GM12801 (cell line): ENCODE measurements around the gene TSEN54.

Source experiments
- TF ChIP-seq, protein P1 (sequence below): IDR thresholded peaks from one replicate; pipeline ENCODE4 v1.5.1; 2011; ENCODE audit warnings: control low read depth; ENCODE audit not compliant: insufficient read length; ENCODE audit errors: extremely low read depth

The TSEN54 gene

DNA sequence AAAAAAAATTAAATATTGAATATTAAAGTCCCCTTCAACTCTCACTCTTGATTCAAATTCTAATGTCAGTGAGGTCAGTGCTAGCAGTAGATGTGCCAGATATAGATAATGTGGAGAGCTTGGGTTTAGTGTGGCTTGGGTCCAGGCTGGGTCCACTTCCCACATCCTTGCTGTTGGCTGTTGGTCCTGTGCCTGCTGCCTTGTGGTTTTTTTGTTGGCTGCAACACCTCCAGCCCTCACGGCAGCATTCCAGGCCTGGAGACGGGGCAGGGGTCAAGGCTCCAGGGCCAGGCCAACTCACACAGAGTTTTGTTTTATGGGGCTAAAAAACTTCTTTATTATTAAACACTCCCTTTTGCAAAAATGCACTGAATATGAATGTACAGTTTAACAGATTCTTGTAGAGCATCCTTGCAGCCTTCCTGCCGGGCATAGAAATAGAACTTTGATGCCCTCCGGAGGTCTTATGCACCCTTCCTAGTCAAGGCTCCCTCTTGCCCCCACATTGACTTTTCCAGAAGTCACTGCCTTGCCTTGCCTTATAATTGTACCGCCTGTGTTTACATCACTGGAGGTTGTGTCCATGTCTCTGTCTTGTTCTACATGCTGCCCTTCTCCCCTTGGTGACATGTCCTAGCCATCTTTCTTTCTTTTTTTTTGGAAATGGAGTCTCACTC is 45.7 kb downstream of the TSEN54 start:
- TF ChIP-seq, protein P1, sequence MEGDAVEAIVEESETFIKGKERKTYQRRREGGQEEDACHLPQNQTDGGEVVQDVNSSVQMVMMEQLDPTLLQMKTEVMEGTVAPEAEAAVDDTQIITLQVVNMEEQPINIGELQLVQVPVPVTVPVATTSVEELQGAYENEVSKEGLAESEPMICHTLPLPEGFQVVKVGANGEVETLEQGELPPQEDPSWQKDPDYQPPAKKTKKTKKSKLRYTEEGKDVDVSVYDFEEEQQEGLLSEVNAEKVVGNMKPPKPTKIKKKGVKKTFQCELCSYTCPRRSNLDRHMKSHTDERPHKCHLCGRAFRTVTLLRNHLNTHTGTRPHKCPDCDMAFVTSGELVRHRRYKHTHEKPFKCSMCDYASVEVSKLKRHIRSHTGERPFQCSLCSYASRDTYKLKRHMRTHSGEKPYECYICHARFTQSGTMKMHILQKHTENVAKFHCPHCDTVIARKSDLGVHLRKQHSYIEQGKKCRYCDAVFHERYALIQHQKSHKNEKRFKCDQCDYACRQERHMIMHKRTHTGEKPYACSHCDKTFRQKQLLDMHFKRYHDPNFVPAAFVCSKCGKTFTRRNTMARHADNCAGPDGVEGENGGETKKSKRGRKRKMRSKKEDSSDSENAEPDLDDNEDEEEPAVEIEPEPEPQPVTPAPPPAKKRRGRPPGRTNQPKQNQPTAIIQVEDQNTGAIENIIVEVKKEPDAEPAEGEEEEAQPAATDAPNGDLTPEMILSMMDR: no peak

DNA sequence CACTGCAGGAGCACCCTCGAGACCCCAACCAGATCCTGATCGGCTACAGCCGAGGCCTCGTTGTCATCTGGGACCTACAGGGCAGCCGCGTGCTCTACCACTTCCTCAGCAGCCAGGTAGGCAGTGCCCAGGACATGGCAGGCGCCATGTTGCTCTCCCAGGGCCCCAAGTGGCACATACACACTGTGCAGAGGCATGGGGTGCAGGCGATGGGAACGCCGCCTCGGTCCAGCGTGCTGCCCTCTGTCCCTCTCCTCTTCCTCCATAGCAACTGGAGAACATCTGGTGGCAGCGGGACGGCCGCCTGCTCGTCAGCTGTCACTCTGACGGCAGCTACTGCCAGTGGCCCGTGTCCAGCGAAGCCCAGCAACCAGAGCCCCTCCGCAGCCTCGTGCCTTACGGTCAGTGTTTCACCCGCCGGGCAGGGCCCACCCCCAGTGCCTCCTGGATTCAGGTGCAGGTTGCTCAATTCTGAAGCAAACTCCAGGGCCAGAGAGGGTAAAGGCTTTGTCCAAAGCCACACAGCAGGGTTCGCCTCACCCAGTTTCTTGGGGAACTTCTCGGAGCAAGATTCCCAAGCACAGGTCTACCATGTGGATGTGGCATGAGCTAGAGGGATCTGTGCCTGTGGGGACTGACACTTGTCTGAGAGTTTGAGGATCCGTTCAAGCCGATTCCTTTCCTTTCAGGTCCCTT is 46.9 kb downstream of the TSEN54 start:
- TF ChIP-seq, protein P1: no peak

DNA sequence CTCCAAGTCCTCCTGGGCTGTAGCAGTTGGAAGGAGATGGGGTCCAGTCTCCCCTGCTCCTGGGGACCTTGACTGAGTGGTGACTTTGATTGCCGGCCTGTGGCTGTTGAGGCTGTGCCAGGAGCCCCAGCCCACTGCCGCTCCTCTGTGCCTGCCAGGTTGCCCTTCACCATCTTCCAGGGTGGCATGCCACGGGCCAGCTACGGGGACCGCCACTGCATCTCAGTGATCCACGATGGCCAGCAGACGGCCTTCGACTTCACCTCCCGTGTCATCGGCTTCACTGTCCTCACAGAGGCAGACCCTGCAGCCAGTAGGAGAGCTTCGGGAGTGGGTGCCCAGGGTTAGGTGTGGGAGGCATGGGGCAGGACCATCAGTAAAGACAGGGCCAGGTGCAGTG is 47.9 kb downstream of the TSEN54 start:
- TF ChIP-seq, protein P1: no peak

DNA sequence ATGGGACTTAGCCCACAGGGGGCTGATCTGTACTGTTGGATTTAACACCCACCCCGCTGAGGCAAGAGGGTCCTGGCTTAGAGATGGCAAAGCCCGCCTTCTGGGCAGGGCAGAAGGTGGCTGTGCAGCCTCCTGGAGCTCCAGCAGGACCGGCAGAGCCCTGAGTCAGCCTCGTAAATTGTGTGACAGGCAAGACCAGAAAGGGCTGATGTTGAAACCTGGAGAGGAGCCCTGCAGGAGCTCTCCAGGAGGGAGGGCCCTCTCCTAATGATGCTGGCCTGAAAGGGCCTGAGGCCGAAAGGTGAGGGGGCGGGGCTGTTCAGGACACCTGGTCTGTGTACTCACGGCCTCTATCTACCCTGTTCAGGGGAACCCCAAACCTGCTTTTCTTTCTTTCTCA is 48.7 kb downstream of the TSEN54 start:
- TF ChIP-seq, protein P1: no peak

DNA sequence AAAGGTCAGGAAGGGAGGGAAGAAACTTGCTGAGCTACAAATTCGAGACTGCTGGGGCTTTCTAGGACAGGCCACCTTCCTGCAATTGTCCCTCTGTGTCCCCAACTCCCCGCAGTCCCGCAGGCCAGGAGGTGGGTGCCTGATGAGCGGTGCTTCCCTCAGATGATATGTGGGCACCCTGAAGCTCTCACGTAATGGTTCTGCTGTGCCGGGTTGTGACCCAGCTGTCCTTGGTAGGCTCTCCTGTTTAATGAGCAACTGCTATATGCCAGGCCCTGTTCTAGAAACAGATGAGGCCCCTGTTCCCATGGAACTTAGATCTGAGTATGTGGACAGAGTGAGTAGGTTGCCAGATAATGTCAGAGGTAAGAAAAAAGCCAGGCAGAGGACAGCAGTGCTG is 49.3 kb downstream of the TSEN54 start:
- TF ChIP-seq, protein P1: no peak

DNA sequence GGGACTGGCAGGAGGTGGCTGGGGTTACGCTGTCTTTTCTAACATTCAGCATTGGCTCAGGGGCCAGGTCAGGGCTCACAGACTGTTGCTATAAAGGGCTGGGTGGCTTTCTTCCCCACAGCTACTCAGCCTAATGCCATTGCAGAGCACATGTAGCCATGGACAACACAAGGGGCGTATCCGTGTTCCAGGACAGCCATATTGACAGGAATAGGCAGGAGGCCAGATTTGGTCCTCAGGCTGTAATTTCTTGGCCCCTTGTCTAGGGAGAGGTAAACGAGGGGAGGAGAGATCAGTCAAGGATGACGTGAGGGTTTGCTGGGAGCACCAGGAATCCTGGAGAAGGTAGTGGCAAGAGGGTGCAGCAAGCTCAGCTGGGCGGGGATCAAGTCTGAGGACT is 50.1 kb downstream of the TSEN54 start:
- TF ChIP-seq, protein P1: no peak

DNA sequence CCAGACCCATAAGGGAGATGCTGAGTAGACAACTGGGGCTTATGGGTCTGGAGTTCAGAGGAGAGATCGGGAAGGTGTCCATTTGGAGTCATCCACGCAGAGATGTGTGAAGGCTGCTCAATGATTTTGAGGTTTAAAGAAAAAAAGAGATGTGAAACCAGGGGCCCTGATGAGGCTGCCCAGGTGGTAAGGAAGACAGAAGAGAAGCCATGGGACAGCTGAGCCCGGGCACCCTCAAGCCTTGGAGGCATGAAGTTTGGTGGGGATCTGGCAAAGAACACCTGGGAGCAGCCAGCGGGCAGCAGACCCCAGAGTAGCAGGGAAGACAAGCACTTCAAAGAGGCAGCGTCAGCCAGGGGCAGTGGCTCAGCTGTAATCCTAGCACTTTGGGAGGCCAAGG is 50.5 kb downstream of the TSEN54 start:
- TF ChIP-seq, protein P1: no peak
